GM13976 (cell line): ENCODE data around the gene HOXB1.

ENCODE experiments used
- DNase-seq: peaks from one replicate; pipeline ENCODE4 v3.0.0; 2012; ENCODE audit warnings: low spot score
- CTCF ChIP-seq: IDR thresholded peaks from 2 replicates; pipeline ENCODE4 v1.5.1; 2012; ENCODE audit warnings: borderline replicate concordance, mild to moderate bottlenecking; ENCODE audit not compliant: insufficient read depth; ENCODE audit errors: extremely low read depth, missing control alignments, control extremely low read depth
- in situ Hi-C: fragments of 300-500 bp; cut with MboI; formaldehyde crosslinking; loops from one replicate; pipeline ENCODE4 v1.12.0; 2022; ENCODE audit warnings: low sequenced_read_pairs, mixed read lengths, inconsistent platforms; ENCODE audit not compliant: unreplicated experiment

Gene HOXB1

GRCh38 chr17:48502901-48503300 lies 27.9 kb downstream of the HOXB1 start:
- no peak for TF ChIP-seq CTCF
- no peak for DNase-seq
- in situ Hi-C loops, result no loop called here

- in situ Hi-C loops, result no loop called here
- no peak for TF ChIP-seq CTCF
- DNase-seq, result no peak
Observed at GRCh38 chr17:48502312-48502711, 28.5 kb downstream of the HOXB1 start.

- in situ Hi-C loops, result no loop called here
- no peak for DNase-seq
- no peak for TF ChIP-seq CTCF
Observed at GRCh38 chr17:48500435-48501426, 30.1 kb downstream of the HOXB1 start.

GRCh38 chr17:48499735-48500434 lies 30.9 kb downstream of the HOXB1 start:
- no peak for DNase-seq
- no peak for TF ChIP-seq CTCF
- in situ Hi-C loops, result no loop called here

GRCh38 chr17:48499248-48499647 lies 31.6 kb downstream of the HOXB1 start:
- no peak for TF ChIP-seq CTCF
- DNase-seq, result no peak
- in situ Hi-C loops, result no loop called here

GRCh38 chr17:48498164-48498850 lies 32.5 kb downstream of the HOXB1 start:
- DNase-seq, result no peak
- in situ Hi-C loops, result no loop called here
- no peak for TF ChIP-seq CTCF
